Thyroid gland (tissue), 4 donors: ENCODE results near the gene POLR1A. TPM values are rescaled to one million over a fixed set of nuclear protein-coding genes. Genes with fewer than 3 reads are reported as not detected.
A peak's percentile ranks its signal among the peaks of the same experiment; 100 is the strongest.

Source experiments
- DNase-seq, 2 donors: peaks; one replicate each; pipeline ENCODE4 v3.0.0-alpha.2; 2019
- H3K27ac ChIP-seq, 3 donors: fragments of 200-600 bp; sonication (generic); 1 replicate in 2 of 3; 2 replicates in 1 of 3; pipeline ENCODE4 v1.5.1; 2016 to 2019; ENCODE audit warnings: mild to moderate bottlenecking in 1 of 3, moderate library complexity in 1 of 3
- H3K27me3 ChIP-seq: fragments of 200-600 bp; sonication (generic); one replicate; pipeline ENCODE4 v1.5.1; 2019
- H3K36me3 ChIP-seq, 2 donors: fragments of 200-600 bp; sonication (generic); one replicate each; pipeline ENCODE4 v1.5.1; 2016 to 2019
- H3K4me1 ChIP-seq, 2 donors: fragments of 200-600 bp; sonication (generic); one replicate each; pipeline ENCODE4 v1.5.1; 2017 to 2019
- H3K4me3 ChIP-seq, 3 donors: fragments of 200-600 bp; sonication (generic); replicated peaks in 1 of 3; 1 replicate in 2 of 3; 2 replicates in 1 of 3; pipeline ENCODE4 v1.5.1; 2016; ENCODE audit warnings: mild to moderate bottlenecking in 1 of 3
- H3K9me3 ChIP-seq: fragments of 200-600 bp; sonication (generic); one replicate; pipeline ENCODE4 v1.5.1; 2017
- CTCF ChIP-seq, 6 experiments: fragments of 200-600 bp in 3 of 6; fragments of 450-650 bp in 3 of 6; sonication (generic) in 3 of 6; IDR thresholded peaks; one replicate each; pipeline ENCODE4 v1.5.1; 2016 to 2019; ENCODE audit warnings: antibody characterized with exemption in 6 of 6, mild to moderate bottlenecking in 2 of 6, inconsistent platforms in 1 of 6, moderate library complexity in 1 of 6
- POLR2A ChIP-seq, 2 donors: fragments of 450-650 bp; IDR thresholded peaks; one replicate each; pipeline ENCODE4 v1.6.1; 2017; ENCODE audit warnings: antibody characterized with exemption in 2 of 2, mild to moderate bottlenecking in 2 of 2, moderate library complexity in 1 of 2
- WGBS, 2 donors: methylation state at CpG; one replicate each; pipeline ENCODE4 v1.1.5; 2017; 5-methylcytosine and 5-hydroxymethylcytosine counted together
- intact Hi-C: fragments of 100-400 bp; cut with DNase I; formaldehyde crosslinking; loops from one replicate; pipeline ENCODE4 v1.15.1; 2023
- total RNA-seq, 4 donors: library from RNA; depleted of rRNA; stranded (reverse); fragments of >200 nt; gene quantifications; one replicate each; pipeline ENCODE4 v1.2.3, GENCODE V29; 2016

The POLR1A gene
- total RNA-seq, 4 donors from 2014 or later, result 13.5 to 32.6 (median 24.1) TPM

GRCh38 chr2:85999061-85999831 lies 106.4 kb downstream of the POLR1A start:
- no peaks in the 10 kb centered on the region for H3K36me3 ChIP-seq
- 64 to 75% methylated on average over 8 of the region's 8 CpGs for WGBS, 2 donors
- intact Hi-C loops, result loop anchor here (10.0 kb wide), 1 partner anchor 94 kb away; no protein-coding TSS in a partner anchor
- TF ChIP-seq POLR2A (IDR thresholded peaks at IDR 0.05) (no peak), CTCF (IDR thresholded peaks at IDR 0.05) (no peak)
- peak overlapping the region; percentile 95 to 99 (median 98) for H3K27ac ChIP-seq
- no peak overlapping the region for H3K4me3 ChIP-seq
- H3K9me3 ChIP-seq, result no peaks in the 10 kb centered on the region
- DNase-seq, result no peak
- no peaks in the 10 kb centered on the region for H3K27me3 ChIP-seq
- H3K4me1 ChIP-seq, result peaks cover 55 to 69% of the 10 kb centered on the region in 2 donors

GRCh38 chr2:85998071-85998991 lies 107.4 kb downstream of the POLR1A start:
- 28 to 29% methylated on average over 14 to 18 of the region's 18 CpGs for WGBS, 2 donors
- Histone ChIP-seq H3K4me3 (no peak overlapping the region), H3K27me3 (no peaks in the 10 kb centered on the region), H3K4me1 (peaks cover 64 to 78% of the 10 kb centered on the region in 2 donors), H3K27ac (peak overlapping the region; percentile 95 to 99 (median 98)), H3K36me3 (no peaks in the 10 kb centered on the region), H3K9me3 (no peaks in the 10 kb centered on the region)
- intact Hi-C loops, result loop anchor here (10.0 kb wide), 1 partner anchor 94 kb away; no protein-coding TSS in a partner anchor
- DNase-seq, result peak; percentile 80 to 82
- no peak for TF ChIP-seq CTCF (IDR thresholded peaks at IDR 0.05)
- peak in 1 of 2 donors; percentile 64 for TF ChIP-seq POLR2A (IDR thresholded peaks at IDR 0.05)

- Histone ChIP-seq H3K27me3 (no peaks in the 10 kb centered on the region), H3K9me3 (no peaks in the 10 kb centered on the region), H3K36me3 (no peaks in the 10 kb centered on the region), H3K4me3 (no peak overlapping the region), H3K4me1 (peaks cover 69 to 79% of the 10 kb centered on the region in 2 donors), H3K27ac (peak overlapping the region; percentile 95 to 99 (median 98))
- intact Hi-C loops, result loop anchor here (10.0 kb wide), 1 partner anchor 92 kb away; no protein-coding TSS in a partner anchor
- peak; percentile 60 to 69 for DNase-seq
- WGBS, 2 donors, result 78 to 79% methylated on average over 7 of the region's 7 CpGs
- TF ChIP-seq CTCF (IDR thresholded peaks at IDR 0.05) (no peak), POLR2A (IDR thresholded peaks at IDR 0.05) (peak in 1 of 2 donors; percentile 62)
These were observed 108.4 kb downstream of the POLR1A start for GRCh38 chr2:85997017-85997970.

GRCh38 chr2:85996591-85996990 lies 109.1 kb downstream of the POLR1A start:
- 42 to 50% methylated on average over 1 of the region's 2 CpGs for WGBS, 2 donors
- intact Hi-C loops, result loop anchor here (10.0 kb wide), 1 partner anchor 92 kb away; no protein-coding TSS in a partner anchor
- Histone ChIP-seq H3K4me1 (peaks cover 69 to 79% of the 10 kb centered on the region in 2 donors), H3K27ac (peak overlapping the region; percentile 95 to 99 (median 98)), H3K27me3 (no peaks in the 10 kb centered on the region), H3K4me3 (no peak overlapping the region), H3K36me3 (no peaks in the 10 kb centered on the region), H3K9me3 (no peaks in the 10 kb centered on the region)
- TF ChIP-seq CTCF (IDR thresholded peaks at IDR 0.05), result no peak
- no peak for TF ChIP-seq POLR2A (IDR thresholded peaks at IDR 0.05)
- DNase-seq, result peak in 1 of 2 donors; percentile 31
